SJCRH30 (cell line): Measurements from ENCODE around the gene RPP38. TPM values are rescaled to one million over a fixed set of nuclear protein-coding genes. Genes with fewer than 3 reads are reported as not detected.

Experiments used
- DNase-seq, 2 experiments: peaks; one replicate each; pipeline ENCODE4 v3.0.0-alpha.2; 2015 to 2020
- H3K27ac ChIP-seq: fragments of 250-450 bp; sonication (Bioruptor Pico); 2 replicates; pipeline ENCODE4 v1.5.1; 2020; ENCODE audit warnings: mild to moderate bottlenecking, moderate library complexity
- H3K27me3 ChIP-seq: fragments of 250-450 bp; sonication (Bioruptor Pico); 2 replicates; pipeline ENCODE4 v1.5.1; 2020; ENCODE audit warnings: mild to moderate bottlenecking, moderate library complexity
- H3K36me3 ChIP-seq: fragments of 250-450 bp; sonication (Bioruptor Pico); 2 replicates; pipeline ENCODE4 v1.5.1; 2020; ENCODE audit warnings: mild to moderate bottlenecking, moderate library complexity
- H3K4me1 ChIP-seq: fragments of 250-450 bp; sonication (Bioruptor Pico); 2 replicates; pipeline ENCODE4 v1.5.1; 2020; ENCODE audit warnings: mild to moderate bottlenecking, moderate library complexity
- H3K4me3 ChIP-seq: fragments of 250-450 bp; sonication (Bioruptor Pico); 2 replicates; pipeline ENCODE4 v1.5.1; 2020; ENCODE audit warnings: mild to moderate bottlenecking, moderate library complexity
- H3K9me3 ChIP-seq: fragments of 250-450 bp; sonication (Bioruptor Pico); replicated peaks from 2 replicates; pipeline ENCODE4 v1.5.1; 2020; ENCODE audit warnings: mild to moderate bottlenecking, moderate library complexity
- total RNA-seq: library from RNA; depleted of rRNA; stranded (reverse); fragments of >200 nt; shearing (Covaris generic); gene quantifications from 2 replicates; pipeline ENCODE4 v1.2.3, GENCODE V29; 2014

Gene RPP38
- total RNA-seq, 1 experiment from 2014 or later, result 13.8 TPM

GRCh38 chr10:15088428-15089261, 8.5 kb upstream of the RPP38 start, which contains the start of gene ACBD7:
Gene ACBD7 (minus strand): TSS chr10:15088776. CDS start chr10:15088728, 48 bp downstream.
- no peaks in the 10 kb centered on the region for H3K27me3 ChIP-seq
- no peak within 1 kb of the TSS for H3K27ac ChIP-seq
- DNase-seq, result peak; percentile 76 to 87
- H3K4me3 ChIP-seq, result peak within 1 kb of the TSS; percentile 68
- H3K4me1 ChIP-seq, result 0 out of 2 replicates have a peak, but pooled peaks cover 2% of the 10 kb centered on the region
- no peaks in the 10 kb centered on the region for H3K9me3 ChIP-seq
- H3K36me3 ChIP-seq, result no peaks in the 10 kb centered on the region

DNA sequence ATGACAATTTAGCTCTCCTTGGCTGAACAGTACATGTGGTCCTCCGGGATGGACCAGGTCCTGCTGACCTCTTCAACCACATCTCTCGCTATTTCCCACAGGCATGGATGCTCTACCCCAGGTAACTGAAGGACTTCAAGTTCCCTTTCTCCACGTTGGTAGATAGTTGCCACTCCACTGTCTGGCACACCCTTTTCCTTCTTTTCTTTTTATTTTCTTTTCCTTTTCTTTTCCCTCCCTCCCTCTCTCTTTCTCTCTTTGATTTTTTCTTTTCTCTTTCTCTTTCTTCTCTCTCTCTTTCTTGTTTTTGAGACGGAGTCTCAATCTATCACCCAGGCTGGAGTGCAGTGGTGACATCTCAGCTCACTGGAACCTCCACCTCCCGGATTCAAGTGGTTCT, 5.7 kb upstream of the RPP38 start:
- Histone ChIP-seq H3K36me3 (no peaks in the 10 kb centered on the region), H3K4me1 (0 out of 2 replicates have a peak, but pooled peaks cover 2% of the 10 kb centered on the region), H3K27me3 (no peaks in the 10 kb centered on the region), H3K9me3 (no peaks in the 10 kb centered on the region), H3K4me3 (no peak overlapping the region), H3K27ac (no peak overlapping the region)
- DNase-seq, result no peak

- H3K36me3 ChIP-seq, result no peaks in the 10 kb centered on the region
- DNase-seq, result no peak
- no peak overlapping the region for H3K27ac ChIP-seq
- no peaks in the 10 kb centered on the region for H3K27me3 ChIP-seq
- H3K4me3 ChIP-seq, result no peak overlapping the region
- 0 out of 2 replicates have a peak, but pooled peaks cover 2% of the 10 kb centered on the region for H3K4me1 ChIP-seq
- H3K9me3 ChIP-seq, result no peaks in the 10 kb centered on the region
These were observed 4.2 kb upstream of the RPP38 start for GRCh38 chr10:15092855-15093408.

DNA sequence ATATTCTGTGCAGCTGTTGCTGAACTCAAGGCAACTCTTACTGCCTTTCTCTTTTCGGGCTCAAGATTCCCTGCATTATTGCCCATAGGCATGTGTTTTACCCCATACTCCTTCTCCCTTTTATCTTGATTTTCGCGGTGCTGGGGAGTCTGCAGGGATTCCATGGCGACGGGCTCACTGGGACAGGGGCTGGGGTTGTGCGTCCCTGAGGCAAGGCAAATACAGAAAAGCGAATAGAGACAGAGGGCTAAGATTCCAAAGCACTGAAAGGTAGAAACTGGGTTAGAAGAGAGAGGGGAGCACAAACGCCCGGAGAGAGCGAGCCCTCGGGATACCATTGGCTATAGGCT, 519 bp upstream of the RPP38 start:
- Histone ChIP-seq H3K36me3 (no peaks in the 10 kb centered on the region), H3K9me3 (no peaks in the 10 kb centered on the region), H3K4me1 (no peaks in the 10 kb centered on the region), H3K27ac (peak overlapping the region; percentile 91), H3K4me3 (peak overlapping the region; percentile 97), H3K27me3 (no peaks in the 10 kb centered on the region)
- DNase-seq, result no peak

DNA sequence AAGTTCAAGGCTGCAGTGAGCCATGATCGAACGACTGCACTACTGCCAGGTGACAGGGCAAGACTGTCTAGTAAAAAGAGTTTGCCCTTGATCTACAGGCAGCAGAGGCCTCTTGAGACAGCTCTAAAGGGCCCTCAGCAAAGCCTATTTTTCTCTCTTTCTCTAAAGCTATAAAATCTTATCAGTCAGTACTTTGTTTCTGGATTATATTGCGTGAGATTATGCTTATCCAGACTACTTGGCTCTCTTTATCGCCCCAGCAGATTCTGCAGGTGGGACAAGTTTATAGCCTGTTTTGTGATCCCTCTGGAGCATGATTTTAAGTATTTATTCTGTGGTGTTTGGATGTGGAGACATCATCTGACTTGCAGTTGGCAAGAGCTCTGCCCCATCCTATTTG, 2.7 kb downstream of the RPP38 start:
- H3K4me3 ChIP-seq, result no peak overlapping the region
- H3K9me3 ChIP-seq, result no peaks in the 10 kb centered on the region
- H3K4me1 ChIP-seq, result no peaks in the 10 kb centered on the region
- H3K27ac ChIP-seq, result no peak overlapping the region
- no peak for DNase-seq
- no peaks in the 10 kb centered on the region for H3K27me3 ChIP-seq
- peaks cover 6% of the 10 kb centered on the region for H3K36me3 ChIP-seq

DNA sequence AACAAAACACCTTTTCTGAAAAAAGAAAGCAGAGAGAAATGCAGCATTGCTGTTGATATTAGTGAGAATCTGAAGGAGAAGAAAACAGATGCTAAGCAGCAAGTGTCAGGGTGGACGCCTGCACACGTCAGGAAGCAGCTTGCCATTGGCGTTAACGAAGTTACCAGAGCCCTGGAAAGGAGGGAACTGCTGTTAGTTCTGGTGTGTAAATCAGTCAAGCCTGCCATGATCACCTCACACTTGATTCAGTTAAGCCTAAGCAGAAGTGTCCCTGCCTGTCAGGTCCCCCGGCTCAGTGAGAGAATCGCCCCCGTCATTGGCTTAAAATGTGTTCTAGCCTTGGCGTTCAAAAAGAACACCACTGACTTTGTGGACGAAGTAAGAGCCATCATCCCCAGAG, 6.4 kb downstream of the RPP38 start:
- Histone ChIP-seq H3K4me1 (no peaks in the 10 kb centered on the region), H3K4me3 (no peak overlapping the region), H3K9me3 (no peaks in the 10 kb centered on the region), H3K36me3 (peaks cover 16% of the 10 kb centered on the region), H3K27me3 (no peaks in the 10 kb centered on the region), H3K27ac (no peak overlapping the region)
- no peak for DNase-seq

GRCh38 chr10:15106352-15107013, 9.3 kb downstream of the RPP38 start:
- peaks cover 23% of the 10 kb centered on the region for H3K36me3 ChIP-seq
- no peaks in the 10 kb centered on the region for H3K9me3 ChIP-seq
- DNase-seq, result peak; percentile 60 to 86
- H3K4me3 ChIP-seq, result no peak overlapping the region
- H3K27ac ChIP-seq, result no peak overlapping the region
- no peaks in the 10 kb centered on the region for H3K4me1 ChIP-seq
- no peaks in the 10 kb centered on the region for H3K27me3 ChIP-seq

- no peaks in the 10 kb centered on the region for H3K4me1 ChIP-seq
- H3K4me3 ChIP-seq, result no peak overlapping the region
- no peaks in the 10 kb centered on the region; the same call in 1 of the 2 replicates for H3K9me3 ChIP-seq
- DNase-seq, result no peak
- H3K27me3 ChIP-seq, result no peaks in the 10 kb centered on the region
- no peak overlapping the region for H3K27ac ChIP-seq
- H3K36me3 ChIP-seq, result peaks cover 14% of the 10 kb centered on the region; the same call in 1 of the 2 replicates
These were observed 15.5 kb downstream of the RPP38 start for GRCh38 chr10:15112657-15113056.

DNA sequence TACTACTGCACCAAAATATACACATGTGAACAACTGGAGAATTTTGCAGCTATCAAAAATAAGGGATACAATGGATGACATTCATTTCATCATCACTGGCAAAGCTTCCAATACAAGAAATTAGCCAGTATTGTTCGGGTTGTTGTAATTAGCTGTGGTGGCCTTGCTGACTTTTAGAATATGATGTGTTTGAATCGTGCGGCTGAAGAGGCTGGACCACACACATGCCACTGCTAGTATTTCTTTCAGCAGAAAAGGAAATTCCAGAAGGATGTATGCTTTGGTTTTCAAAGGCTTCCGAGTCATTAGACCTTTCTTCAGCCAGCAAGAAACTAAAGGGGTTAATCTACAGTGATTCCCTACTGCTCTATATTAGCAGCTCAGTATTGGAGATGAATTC, 16.6 kb downstream of the RPP38 start:
- Histone ChIP-seq H3K36me3 (peaks cover 14% of the 10 kb centered on the region; the same call in 1 of the 2 replicates), H3K27me3 (no peaks in the 10 kb centered on the region), H3K4me3 (no peak overlapping the region), H3K27ac (no peak overlapping the region), H3K4me1 (no peaks in the 10 kb centered on the region), H3K9me3 (no peaks in the 10 kb centered on the region; the same call in 1 of the 2 replicates)
- no peak for DNase-seq

DNA sequence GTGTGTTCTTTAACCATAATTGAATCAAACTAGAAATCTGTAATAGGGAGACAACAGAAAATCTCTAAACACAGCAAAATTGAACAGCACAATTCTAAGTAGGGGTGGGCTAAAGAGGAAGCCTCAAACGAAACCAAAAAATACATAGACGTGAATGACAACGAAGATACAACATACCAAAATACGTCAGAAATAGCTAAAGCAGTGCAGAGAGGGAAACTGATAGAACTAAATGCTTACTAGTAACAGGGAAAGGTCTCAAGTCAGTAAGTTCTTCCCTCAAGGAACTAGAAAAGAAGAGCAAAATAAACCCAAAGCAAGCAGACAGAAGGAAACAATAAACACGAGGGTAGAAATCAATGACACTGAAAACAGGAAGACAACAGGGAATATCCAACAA, 19.1 kb downstream of the RPP38 start:
- no peaks in the 10 kb centered on the region for H3K4me1 ChIP-seq
- no peak for DNase-seq
- no peaks in the 10 kb centered on the region for H3K27me3 ChIP-seq
- no peaks in the 10 kb centered on the region; the same call in 1 of the 2 replicates for H3K9me3 ChIP-seq
- peaks cover 7% of the 10 kb centered on the region; the same call in 1 of the 2 replicates for H3K36me3 ChIP-seq
- H3K27ac ChIP-seq, result no peak overlapping the region
- H3K4me3 ChIP-seq, result no peak overlapping the region

DNA sequence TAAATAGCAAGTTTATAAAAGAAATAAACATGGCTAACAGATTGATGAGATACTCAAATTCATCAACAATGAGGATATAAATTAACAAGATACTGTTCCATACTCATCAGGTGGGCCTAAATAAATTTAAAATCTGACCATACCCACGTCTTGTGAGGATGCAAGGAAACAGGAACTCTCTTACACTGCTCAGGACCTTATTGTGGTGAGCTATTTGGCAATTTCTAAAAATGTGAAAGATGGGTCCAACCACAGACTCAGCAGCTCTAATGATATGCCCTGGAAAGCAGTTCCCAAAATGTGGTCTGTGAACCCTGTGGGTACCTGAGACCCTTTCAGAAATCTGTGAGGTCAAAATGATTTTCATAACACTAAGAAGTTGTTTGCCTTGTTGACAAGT, 21.5 kb downstream of the RPP38 start:
- no peak for DNase-seq
- H3K4me1 ChIP-seq, result no peaks in the 10 kb centered on the region; the same call in 1 of the 2 replicates
- H3K9me3 ChIP-seq, result no peaks in the 10 kb centered on the region; the same call in 1 of the 2 replicates
- no peak overlapping the region for H3K27ac ChIP-seq
- H3K4me3 ChIP-seq, result no peak overlapping the region
- no peaks in the 10 kb centered on the region for H3K27me3 ChIP-seq
- H3K36me3 ChIP-seq, result peaks cover 2% of the 10 kb centered on the region; the same call in 1 of the 2 replicates

DNA sequence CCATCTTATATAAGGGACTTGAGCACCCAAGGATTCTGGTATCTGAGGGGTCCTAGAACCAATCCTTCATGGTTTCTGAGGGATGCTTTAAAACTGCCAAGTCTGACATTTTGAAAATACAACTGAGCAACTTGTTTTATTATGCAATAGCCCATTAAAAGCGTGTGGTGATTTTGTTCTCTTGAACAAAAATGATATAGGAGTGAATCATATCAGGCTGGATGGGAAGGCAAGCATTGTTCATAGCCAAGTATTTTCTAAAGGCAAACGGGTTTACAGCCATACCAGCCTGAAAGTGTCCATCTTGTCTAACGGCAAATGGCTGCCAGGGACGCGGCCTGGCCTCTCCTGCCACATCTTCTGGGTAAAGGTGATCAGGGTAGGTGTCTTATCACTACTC, 23.4 kb downstream of the RPP38 start:
- H3K27me3 ChIP-seq, result no peaks in the 10 kb centered on the region
- H3K27ac ChIP-seq, result no peak overlapping the region
- no peaks in the 10 kb centered on the region; the same call in 1 of the 2 replicates for H3K9me3 ChIP-seq
- H3K4me3 ChIP-seq, result no peak overlapping the region
- H3K4me1 ChIP-seq, result no peaks in the 10 kb centered on the region; the same call in 1 of the 2 replicates
- no peak for DNase-seq
- H3K36me3 ChIP-seq, result no peaks in the 10 kb centered on the region; the same call in 1 of the 2 replicates

GRCh38 chr10:15121707-15122106, 24.6 kb downstream of the RPP38 start:
- Histone ChIP-seq H3K4me3 (no peak overlapping the region), H3K4me1 (no peaks in the 10 kb centered on the region; the same call in 1 of the 2 replicates), H3K36me3 (peaks cover 4% of the 10 kb centered on the region), H3K9me3 (no peaks in the 10 kb centered on the region), H3K27me3 (no peaks in the 10 kb centered on the region), H3K27ac (no peak overlapping the region)
- no peak for DNase-seq

DNA sequence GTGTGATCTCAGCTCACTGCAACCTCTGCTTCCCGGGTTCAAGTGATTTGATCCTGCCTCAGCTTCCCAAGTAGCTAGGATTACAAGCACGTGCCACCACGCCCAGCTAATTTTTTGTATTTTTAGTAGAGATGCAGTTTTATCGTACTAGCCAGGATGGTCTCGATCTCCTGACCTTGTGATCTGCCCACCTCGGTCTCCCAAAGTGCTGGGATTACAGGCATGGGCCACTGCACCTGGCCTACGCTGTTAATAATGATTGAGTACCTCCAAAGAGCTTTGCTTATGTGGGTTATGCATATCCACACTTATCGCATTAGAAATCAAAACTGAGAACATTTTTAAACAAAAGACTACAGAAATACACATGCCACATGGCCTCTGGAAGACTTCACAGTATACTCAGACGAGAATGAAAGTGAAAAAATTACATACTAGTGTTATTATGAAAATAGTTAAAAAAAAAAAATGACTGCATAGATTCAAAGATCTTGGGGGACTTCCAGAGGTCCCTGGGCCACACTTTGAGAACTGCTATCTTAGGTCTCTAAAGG, 25.4 kb downstream of the RPP38 start:
- H3K36me3 ChIP-seq, result peaks cover 7% of the 10 kb centered on the region
- no peaks in the 10 kb centered on the region; the same call in 1 of the 2 replicates for H3K4me1 ChIP-seq
- no peak overlapping the region for H3K27ac ChIP-seq
- H3K27me3 ChIP-seq, result no peaks in the 10 kb centered on the region
- H3K4me3 ChIP-seq, result no peak overlapping the region
- no peaks in the 10 kb centered on the region for H3K9me3 ChIP-seq
- DNase-seq, result no peak
